ENCODE results near the gene MICU1. TPM values are rescaled to one million over a fixed set of nuclear protein-coding genes. Genes with fewer than 3 reads are reported as not detected.

Gene MICU1
- total and polyA plus RNA-seq, 2 of the 13 experiments (the other 11 are each of a cell fraction or from before 2014, with no cell fraction given): 32.5 to 56.1 TPM

DNA sequence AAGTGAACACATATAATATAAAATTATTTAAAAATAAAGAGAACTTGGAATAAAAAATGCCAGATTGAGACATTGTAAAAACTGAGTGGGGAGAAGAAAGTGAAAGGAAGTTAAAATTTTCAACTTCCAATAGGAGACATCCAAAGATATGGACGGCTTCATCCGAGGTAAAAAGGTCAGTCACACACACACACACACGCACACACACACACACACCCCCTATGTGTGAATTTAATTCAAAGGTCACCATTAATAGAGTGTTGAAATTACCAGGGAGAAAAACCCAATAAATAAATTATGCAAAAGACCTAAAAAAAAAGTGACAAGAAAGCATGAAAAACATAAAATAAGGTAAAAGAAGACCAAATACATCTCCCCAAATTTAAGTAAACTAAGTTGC, 140.2 kb downstream of the MICU1 start:
- Histone ChIP-seq H2AFZ (ENCODE audit: low read length) (no peak overlapping the region), H3K4me2 (ENCODE audit: low read depth, low read length) (no peak overlapping the region), H3K4me1 (ENCODE audit: insufficient read depth, low read length) (no peaks in the 10 kb centered on the region), H3K9ac (ENCODE audit: insufficient read depth, low read depth, low read length) (no peak overlapping the region), H4K20me1 (ENCODE audit: insufficient read depth, low read length) (no peaks in the 10 kb centered on the region), H3K9me3 (ENCODE audit: low read length) (no peaks in the 10 kb centered on the region), H3K27me3 (ENCODE audit: control insufficient read depth in 1 of 2, insufficient read depth in 2 of 2, low read length in 2 of 2) (no peaks in the 10 kb centered on the region), H3K36me3 (replicated peaks in 1 of 2; ENCODE audit: control insufficient read depth in 1 of 2, insufficient read depth in 2 of 2, low read length in 2 of 2) (peaks cover 0 to 13% of the 10 kb centered on the region in 2 experiments; a peak in 3 of 5 replicates), H3K27ac (ENCODE audit: extremely low read length, insufficient read depth, low read length) (no peak overlapping the region), H3K4me3 (replicated peaks in 1 of 3; ENCODE audit: insufficient read depth in 1 of 3, low read depth in 2 of 3, low read length in 3 of 3) (no peak overlapping the region), H3K79me2 (ENCODE audit: insufficient read depth, low read length) (no peaks in the 10 kb centered on the region)
- DNase-seq (ENCODE audit: low spot score): no peak
- intact Hi-C loops (cut with micrococcal nuclease; ENCODE audit: unreplicated experiment): no loop called here
- POLR2A ChIA-PET: no interaction called here
- CTCF ChIA-PET (ENCODE audit: low intra/inter-chr PET ratio, low total read pairs): no interaction called here
- in situ Hi-C loops (cut with HindIII; ENCODE audit: extremely low pct_ligation_motif_present, low pct_unique_long_range_greater_than_20kb): no loop called here
- no peak for FAIRE-seq
- TF ChIP-seq TERF1 (CRISPR knock-in tag; IDR thresholded peaks at IDR 0.05) (no peak), ZNF234 (CRISPR knock-in tag; conservative IDR thresholded peaks at IDR 0.05) (no peak), ZBTB34 (CRISPR knock-in tag; IDR thresholded peaks at IDR 0.05) (no peak), U2AF2 (IDR thresholded peaks at IDR 0.05; ENCODE audit: low read depth, low read length) (no peak)
- TF ChIP-seq, protein P1, sequence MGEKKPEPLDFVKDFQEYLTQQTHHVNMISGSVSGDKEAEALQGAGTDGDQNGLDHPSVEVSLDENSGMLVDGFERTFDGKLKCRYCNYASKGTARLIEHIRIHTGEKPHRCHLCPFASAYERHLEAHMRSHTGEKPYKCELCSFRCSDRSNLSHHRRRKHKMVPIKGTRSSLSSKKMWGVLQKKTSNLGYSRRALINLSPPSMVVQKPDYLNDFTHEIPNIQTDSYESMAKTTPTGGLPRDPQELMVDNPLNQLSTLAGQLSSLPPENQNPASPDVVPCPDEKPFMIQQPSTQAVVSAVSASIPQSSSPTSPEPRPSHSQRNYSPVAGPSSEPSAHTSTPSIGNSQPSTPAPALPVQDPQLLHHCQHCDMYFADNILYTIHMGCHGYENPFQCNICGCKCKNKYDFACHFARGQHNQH (CRISPR knock-in tag; IDR thresholded peaks at IDR 0.05): no peak
- TF ChIP-seq, protein P2, sequence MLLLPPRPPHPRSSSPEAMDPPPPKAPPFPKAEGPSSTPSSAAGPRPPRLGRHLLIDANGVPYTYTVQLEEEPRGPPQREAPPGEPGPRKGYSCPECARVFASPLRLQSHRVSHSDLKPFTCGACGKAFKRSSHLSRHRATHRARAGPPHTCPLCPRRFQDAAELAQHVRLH (CRISPR knock-in tag; IDR thresholded peaks at IDR 0.05; ENCODE audit: borderline replicate concordance, low read depth): no peak
- ATAC-seq: no peak
- 95% methylated on average over 3 of the region's 3 CpGs for WGBS (ENCODE audit: low lambda C conversion rate)
- no TSS peak for BruUV-seq (replicated peaks)

Data from HepG2 (cell line).